IPS DF 4.7 (cell line): ENCODE data around the gene LIPG.
"Not testable (repeated sequence)": the region's sequence is repeated elsewhere in the genome, so short reads cannot be mapped to it uniquely, and the experiment has no call there.

ENCODE experiments used
- DNase-seq: peaks from one replicate; pipeline ENCODE4 v3.0.0-alpha.2; 2013; ENCODE audit warnings: low spot score; ENCODE audit errors: extremely low read depth

Gene LIPG

GRCh38 chr18:49546719-49547273 lies 15.1 kb upstream of the LIPG start:
- DNase-seq, result no peak

GRCh38 chr18:49547701-49548100 lies 14.2 kb upstream of the LIPG start:
- no peak for DNase-seq

DNA sequence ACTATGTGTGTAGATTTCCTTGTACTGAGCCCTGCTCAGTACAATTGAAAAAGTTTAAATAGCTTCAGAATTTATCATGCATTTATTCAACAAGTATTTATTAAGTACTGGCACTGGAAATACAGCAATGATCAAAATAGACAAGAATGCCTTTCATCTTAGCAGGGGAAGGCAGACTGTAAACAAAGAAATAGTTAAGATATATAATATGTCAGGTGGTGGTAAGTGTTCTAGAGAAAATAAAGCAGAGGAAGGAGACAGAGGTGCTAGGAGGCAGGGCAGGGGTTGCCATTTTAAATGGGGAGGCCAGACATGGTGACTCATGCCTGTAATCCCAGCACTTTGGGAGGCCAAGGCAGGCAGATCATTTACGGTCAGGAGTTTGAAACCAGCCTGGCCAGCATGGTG lies 13.6 kb upstream of the LIPG start:
- DNase-seq, result no peak

DNA sequence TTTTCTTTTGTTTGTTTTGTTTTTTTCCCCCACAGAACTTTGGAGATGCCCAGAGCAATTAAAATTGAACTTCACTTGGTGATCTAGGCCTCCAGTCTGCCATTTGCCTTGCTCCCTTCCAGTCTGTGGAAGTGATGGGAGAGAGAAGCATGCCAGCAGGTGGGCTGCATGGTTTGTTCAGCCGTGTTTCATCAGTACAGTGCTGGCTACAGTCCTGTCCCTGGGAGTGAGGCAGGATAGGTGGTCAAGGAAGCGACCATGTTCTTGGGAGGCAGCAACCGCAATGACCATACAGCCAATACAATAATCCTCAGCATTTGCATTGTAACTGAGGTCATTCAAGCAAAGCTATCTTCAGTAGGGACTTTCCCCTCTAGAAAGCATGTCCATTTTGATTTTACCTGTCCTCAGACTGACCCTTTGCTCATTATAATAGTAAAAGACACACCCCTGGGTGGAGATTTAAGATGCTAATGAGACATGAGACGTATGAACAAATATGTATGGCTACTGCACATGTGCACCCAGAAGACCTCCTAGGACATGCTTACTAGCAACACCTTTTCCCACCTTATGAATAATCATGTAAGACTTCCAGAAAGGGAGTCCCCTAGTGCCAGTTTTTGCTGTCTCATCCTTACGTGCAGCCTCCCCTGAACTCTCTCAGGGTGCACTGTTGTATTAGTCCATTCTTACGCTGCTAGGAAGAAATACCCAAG lies 11.1 kb upstream of the LIPG start:
- DNase-seq, result no peak

DNA sequence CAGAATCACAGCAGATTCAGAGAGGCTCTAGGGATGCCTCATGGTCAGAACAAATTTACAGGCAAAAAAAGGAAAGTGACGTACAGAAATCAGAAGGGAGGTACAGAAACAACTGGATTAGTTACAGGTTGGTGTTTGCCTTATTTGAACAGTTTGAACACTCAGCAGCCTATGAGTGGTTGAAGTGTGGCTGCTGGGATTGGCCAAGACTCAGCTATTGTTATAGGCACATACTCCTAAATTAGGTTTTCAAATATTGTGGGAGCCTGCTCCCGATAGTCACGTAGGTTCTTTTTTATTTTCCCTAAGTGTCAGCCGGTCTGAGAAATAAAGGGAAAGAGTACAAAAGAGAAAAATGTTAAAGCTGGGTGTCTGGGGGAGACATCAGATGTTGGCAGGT lies 8.9 kb upstream of the LIPG start:
- no peak for DNase-seq

DNA sequence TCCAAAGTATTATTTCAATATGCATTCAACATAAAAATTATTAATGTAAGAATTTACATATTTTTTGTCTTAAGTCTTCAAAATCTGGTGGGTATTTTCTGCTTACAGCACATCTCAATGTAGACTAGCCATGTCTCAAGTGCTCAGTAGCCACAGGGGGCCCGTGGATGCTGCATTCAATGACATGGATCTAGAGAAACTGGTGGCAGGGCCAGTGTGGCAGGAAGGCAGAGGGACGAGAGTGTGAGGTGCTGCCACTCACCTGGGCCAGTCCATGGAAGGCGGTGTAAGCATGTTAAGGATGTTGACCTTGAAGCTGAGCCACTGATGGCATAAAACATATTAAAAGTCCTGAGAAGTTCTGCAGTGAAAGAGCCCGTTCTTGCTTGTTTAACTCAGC lies 6.2 kb upstream of the LIPG start:
- no peak for DNase-seq

DNA sequence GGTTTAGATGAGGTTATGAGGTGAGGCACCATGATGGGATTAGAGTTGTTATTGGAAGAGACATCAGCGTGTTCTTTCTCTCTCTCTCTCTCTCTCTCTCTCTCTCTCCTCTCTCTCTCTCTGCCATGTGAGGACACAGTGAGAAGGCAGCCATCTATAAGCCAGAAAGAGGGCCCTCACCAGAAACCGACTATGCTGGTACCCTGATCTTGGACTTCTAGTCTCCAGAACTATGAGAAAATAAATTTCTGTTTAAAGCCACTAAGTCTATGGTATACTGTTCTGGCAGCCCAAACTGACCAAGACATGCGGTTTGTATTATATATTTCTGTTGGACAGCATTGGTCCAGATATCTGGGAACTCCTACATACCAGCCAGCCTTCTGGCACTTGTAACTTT lies 3.5 kb upstream of the LIPG start:
- no peak for DNase-seq

- DNase-seq, result not testable (repeated sequence)
Measured at GRCh38 chr18:49559326-49559931, 2.4 kb upstream of the LIPG start.

- DNase-seq, result no peak
Measured at GRCh38 chr18:49560277-49560623, 1.6 kb upstream of the LIPG start.

GRCh38 chr18:49560624-49561288 lies 1.1 kb upstream of the LIPG start:
- no peak for DNase-seq

- DNase-seq, result no peak
Measured at GRCh38 chr18:49562481-49563129, 748 bp downstream of the LIPG start.

- no peak for DNase-seq
Measured at GRCh38 chr18:49563130-49563540, 1.3 kb downstream of the LIPG start.

DNA sequence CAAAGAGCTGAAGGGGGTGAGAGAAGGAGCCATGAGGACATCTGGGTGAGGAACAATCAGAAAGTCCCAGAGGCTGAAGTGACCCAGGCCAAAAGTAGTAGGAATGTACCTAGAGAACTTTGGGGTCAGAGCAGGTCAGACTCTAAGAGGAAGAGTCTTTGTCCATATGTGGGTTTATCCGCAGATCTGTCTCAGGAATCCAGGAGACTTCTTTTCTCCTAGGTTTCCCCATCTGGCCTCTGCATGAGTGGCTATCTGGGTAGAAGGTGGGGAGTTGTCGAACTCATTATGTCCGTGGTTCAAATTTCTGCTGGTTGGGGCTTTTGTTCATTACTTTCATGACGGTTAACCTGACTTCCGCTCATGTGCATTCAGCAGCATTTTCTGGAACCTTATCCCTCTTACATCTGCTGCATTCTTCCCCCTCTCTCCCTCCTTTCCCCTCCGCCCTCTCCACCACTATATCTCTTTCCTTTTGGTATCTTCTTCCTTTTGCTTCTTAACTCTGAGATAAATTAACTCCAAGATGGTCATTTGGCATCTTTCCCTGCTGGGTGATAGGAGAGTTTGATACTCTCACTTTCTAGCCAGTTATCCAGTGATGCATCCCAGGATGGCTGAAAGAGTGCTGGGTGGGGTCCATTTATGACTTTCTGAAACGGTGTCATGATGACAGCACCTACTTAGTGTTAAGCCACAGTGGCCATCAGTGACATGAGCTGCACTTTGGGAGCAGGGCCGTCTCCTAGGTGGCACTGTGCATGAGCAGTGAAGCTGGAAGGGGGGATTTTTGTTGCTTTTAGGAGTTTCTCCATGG lies 2.1 kb downstream of the LIPG start:
- no peak for DNase-seq

DNA sequence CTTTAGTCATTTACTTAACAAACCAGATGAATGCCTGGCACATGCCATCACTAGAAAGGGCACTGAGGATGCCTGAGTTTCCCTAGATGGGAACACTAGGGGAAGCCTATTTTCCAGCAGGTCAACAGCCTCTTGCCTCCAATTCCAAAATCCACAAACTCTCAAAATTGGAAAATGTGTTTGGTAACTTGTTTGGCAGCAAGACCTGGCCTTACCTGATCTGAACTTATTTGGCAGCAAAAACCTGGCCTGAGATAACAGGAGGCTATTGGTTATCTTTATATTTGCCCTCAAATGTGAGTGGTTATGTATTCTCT lies 2.6 kb downstream of the LIPG start:
- no peak for DNase-seq

- DNase-seq, result no peak
Measured at GRCh38 chr18:49565101-49565500, 3.2 kb downstream of the LIPG start.

DNA sequence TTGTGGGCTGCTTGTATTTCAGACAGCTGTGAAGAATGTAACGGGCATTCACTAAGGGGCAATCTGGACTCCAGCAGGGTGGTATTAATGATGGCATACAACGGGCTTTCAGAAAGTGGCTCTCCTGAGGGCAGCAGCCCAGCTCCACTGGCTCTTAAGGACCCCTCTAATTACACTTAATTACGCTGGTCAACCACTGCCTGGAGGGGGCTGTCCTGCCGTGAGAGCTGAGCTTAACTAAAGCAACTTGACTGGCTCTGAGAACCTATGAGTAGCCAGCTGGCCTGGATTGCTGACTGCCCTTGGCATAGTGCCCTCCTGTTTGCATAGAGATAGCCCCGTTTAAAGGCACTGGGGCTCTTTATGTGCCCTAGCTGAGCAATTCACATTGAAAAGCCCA lies 3.8 kb downstream of the LIPG start:
- DNase-seq, result no peak

DNA sequence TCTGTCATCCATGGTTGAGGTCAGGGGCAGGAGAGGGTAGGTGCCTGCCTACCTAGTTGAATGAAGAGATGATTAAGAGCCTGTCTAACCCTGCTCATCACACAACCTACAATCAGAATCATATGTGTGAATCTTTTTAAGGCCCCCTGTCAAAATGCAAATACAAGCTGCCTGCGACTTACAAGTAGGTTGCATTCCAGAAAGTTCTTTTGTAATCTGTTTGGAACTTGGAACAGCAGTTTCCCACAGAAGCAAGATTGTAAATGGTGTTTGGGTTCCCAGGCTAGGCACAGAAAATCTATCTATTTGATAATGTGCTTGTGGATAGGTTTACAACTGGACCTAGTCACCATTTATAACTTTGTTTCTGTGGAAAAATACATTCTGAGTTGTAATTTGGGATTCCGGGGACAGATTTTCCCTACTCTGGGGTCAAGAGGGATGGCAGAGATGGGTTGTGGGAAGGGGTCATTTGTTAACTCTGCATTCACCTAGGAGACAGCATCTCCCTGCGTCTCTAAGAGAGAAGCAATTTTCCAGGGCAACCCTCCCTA lies 4.4 kb downstream of the LIPG start:
- DNase-seq, result no peak

- DNase-seq, result no peak
Measured at GRCh38 chr18:49566985-49567384, 5.1 kb downstream of the LIPG start.

DNA sequence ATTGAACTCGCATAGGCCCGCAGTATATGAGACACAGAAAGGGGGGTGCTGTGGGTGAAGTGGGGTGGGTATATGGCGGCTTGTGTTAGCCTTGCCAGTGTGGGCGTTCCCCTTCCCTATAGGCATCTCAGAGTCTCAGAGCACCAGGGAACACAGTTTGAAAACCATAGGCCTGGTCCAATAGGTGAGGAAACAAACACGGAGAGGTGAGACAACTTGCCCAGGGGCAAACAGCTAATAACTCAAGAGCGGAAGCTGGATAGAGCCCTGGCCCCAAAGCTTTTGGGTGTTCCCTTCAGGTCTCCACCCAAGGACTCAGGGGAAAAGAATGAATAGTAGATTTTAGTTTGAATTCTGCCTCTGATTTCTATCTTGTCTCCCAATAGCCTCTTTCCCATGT lies 7.9 kb downstream of the LIPG start:
- no peak for DNase-seq

GRCh38 chr18:49570836-49571235 lies 9.0 kb downstream of the LIPG start:
- no peak for DNase-seq
